Endometrial microvascular endothelial cells (primary cell): ENCODE results near the gene UBTD1. TPM values are rescaled to one million over a fixed set of nuclear protein-coding genes. Genes with fewer than 3 reads are reported as not detected.
"Not testable (repeated sequence)": the region's sequence is repeated elsewhere in the genome, so short reads cannot be mapped to it uniquely, and the experiment has no call there.

ENCODE experiments used
- in situ Hi-C: cut with HindIII; loops from 2 replicates; pipeline ENCODE4 v1.10.0; 2017; ENCODE audit warnings: low sequenced_read_pairs, low pct_unique_long_range_greater_than_20kb; ENCODE audit errors: inconsistent ontology term
- total RNA-seq: library from RNA; depleted of rRNA; stranded (reverse); fragments of >200 nt; gene quantifications from one replicate; pipeline ENCODE4 v1.2.3, GENCODE V29; 2015; ENCODE audit errors: inconsistent ontology term

The UBTD1 gene
- total RNA-seq: 34.5 TPM

GRCh38 chr10:97498841-97499560 is at the start of gene UBTD1:
TSS of gene UBTD1 (plus strand) at chr10:97498924. CDS start at chr10:97499204, 280 bp downstream.
- in situ Hi-C loops: no loop called here

GRCh38 chr10:97450828-97451227 is 47.9 kb upstream of the UBTD1 start:
- in situ Hi-C loops: no loop called here

- in situ Hi-C loops: no loop called here
These were observed 47.1 kb upstream of the UBTD1 start for GRCh38 chr10:97451605-97452004.

GRCh38 chr10:97452352-97452751 is 46.4 kb upstream of the UBTD1 start:
- in situ Hi-C loops: no loop called here

- in situ Hi-C loops: no loop called here
These were observed 44.2 kb upstream of the UBTD1 start for GRCh38 chr10:97454330-97455036.

GRCh38 chr10:97456034-97456685 is 42.6 kb upstream of the UBTD1 start:
- in situ Hi-C loops: no loop called here

GRCh38 chr10:97456686-97457065 is 42.0 kb upstream of the UBTD1 start:
- in situ Hi-C loops: no loop called here

- in situ Hi-C loops: no loop called here
These were observed 39.6 kb upstream of the UBTD1 start for GRCh38 chr10:97459111-97459510.

- in situ Hi-C loops: no loop called here
These were observed 38.8 kb upstream of the UBTD1 start for GRCh38 chr10:97459933-97460332.

GRCh38 chr10:97462309-97462708 is 36.4 kb upstream of the UBTD1 start:
- in situ Hi-C loops: no loop called here

- in situ Hi-C loops: no loop called here
These were observed 35.2 kb upstream of the UBTD1 start for GRCh38 chr10:97463363-97464132.

- in situ Hi-C loops: no loop called here
These were observed 34.5 kb upstream of the UBTD1 start for GRCh38 chr10:97464226-97464625.

GRCh38 chr10:97465982-97466381 is 32.7 kb upstream of the UBTD1 start:
- in situ Hi-C loops: no loop called here

GRCh38 chr10:97466755-97467154 is 32.0 kb upstream of the UBTD1 start:
- in situ Hi-C loops: no loop called here

- in situ Hi-C loops: no loop called here
These were observed 30.6 kb upstream of the UBTD1 start for GRCh38 chr10:97468162-97468561.

GRCh38 chr10:97468781-97469180 is 29.9 kb upstream of the UBTD1 start:
- in situ Hi-C loops: not testable (repeated sequence)

GRCh38 chr10:97474918-97475317 is 23.8 kb upstream of the UBTD1 start:
- in situ Hi-C loops: no loop called here

GRCh38 chr10:97475936-97476594 is 22.7 kb upstream of the UBTD1 start:
- in situ Hi-C loops: no loop called here

- in situ Hi-C loops: not testable (repeated sequence)
These were observed 19.3 kb upstream of the UBTD1 start for GRCh38 chr10:97479410-97479809.
